ENCODE results near the gene GBE1.

DNA sequence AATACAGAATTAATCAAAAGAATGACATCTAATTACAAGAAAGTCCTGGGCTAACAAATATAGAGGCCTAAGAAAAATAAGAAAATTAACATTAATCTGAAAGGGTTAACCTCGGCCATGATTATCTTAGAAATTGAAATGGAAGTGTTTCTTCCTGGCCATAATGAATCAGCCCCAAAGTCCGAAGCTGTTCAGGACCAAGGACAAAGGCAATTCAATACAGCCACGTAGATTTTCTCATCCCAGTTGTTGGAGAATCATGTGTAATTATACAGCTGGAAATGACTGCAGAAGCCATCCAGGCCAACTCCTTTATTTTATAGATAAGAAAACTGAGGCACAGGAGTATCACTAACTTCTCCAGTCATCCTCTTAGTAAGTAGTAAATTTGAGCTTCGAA, 38.0 kb upstream of the GBE1 start:
- TF ChIP-seq CREB1 (IDR thresholded peaks at IDR 0.05; ENCODE audit: low read depth) (no peak), YY1 (IDR thresholded peaks at IDR 0.05; ENCODE audit: low read depth) (no peak), TAF1 (IDR thresholded peaks at IDR 0.05; ENCODE audit: low read depth) (no peak), TCF12 (IDR thresholded peaks at IDR 0.05; ENCODE audit: low read depth) (no peak), CEBPB (IDR thresholded peaks at IDR 0.05) (no peak), RAD21 (IDR thresholded peaks at IDR 0.05; ENCODE audit: low read depth) (no peak), FOXM1 (IDR thresholded peaks at IDR 0.05; ENCODE audit: borderline replicate concordance, low read depth) (no peak), EGR1 (IDR thresholded peaks at IDR 0.05) (no peak), NFIC (IDR thresholded peaks at IDR 0.05) (no peak)
- TF ChIP-seq, protein P1, sequence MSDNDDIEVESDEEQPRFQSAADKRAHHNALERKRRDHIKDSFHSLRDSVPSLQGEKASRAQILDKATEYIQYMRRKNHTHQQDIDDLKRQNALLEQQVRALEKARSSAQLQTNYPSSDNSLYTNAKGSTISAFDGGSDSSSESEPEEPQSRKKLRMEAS (IDR thresholded peaks at IDR 0.05) = no peak
- TF ChIP-seq, protein P2, sequence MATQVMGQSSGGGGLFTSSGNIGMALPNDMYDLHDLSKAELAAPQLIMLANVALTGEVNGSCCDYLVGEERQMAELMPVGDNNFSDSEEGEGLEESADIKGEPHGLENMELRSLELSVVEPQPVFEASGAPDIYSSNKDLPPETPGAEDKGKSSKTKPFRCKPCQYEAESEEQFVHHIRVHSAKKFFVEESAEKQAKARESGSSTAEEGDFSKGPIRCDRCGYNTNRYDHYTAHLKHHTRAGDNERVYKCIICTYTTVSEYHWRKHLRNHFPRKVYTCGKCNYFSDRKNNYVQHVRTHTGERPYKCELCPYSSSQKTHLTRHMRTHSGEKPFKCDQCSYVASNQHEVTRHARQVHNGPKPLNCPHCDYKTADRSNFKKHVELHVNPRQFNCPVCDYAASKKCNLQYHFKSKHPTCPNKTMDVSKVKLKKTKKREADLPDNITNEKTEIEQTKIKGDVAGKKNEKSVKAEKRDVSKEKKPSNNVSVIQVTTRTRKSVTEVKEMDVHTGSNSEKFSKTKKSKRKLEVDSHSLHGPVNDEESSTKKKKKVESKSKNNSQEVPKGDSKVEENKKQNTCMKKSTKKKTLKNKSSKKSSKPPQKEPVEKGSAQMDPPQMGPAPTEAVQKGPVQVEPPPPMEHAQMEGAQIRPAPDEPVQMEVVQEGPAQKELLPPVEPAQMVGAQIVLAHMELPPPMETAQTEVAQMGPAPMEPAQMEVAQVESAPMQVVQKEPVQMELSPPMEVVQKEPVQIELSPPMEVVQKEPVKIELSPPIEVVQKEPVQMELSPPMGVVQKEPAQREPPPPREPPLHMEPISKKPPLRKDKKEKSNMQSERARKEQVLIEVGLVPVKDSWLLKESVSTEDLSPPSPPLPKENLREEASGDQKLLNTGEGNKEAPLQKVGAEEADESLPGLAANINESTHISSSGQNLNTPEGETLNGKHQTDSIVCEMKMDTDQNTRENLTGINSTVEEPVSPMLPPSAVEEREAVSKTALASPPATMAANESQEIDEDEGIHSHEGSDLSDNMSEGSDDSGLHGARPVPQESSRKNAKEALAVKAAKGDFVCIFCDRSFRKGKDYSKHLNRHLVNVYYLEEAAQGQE (IDR thresholded peaks at IDR 0.05; ENCODE audit: low read depth) = peak; percentile 83
- TF ChIP-seq, protein P3, sequence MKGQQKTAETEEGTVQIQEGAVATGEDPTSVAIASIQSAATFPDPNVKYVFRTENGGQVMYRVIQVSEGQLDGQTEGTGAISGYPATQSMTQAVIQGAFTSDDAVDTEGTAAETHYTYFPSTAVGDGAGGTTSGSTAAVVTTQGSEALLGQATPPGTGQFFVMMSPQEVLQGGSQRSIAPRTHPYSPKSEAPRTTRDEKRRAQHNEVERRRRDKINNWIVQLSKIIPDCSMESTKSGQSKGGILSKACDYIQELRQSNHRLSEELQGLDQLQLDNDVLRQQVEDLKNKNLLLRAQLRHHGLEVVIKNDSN (IDR thresholded peaks at IDR 0.05) = no peak

Data from Ishikawa (cell line).